IPS DF 6.9 (cell line): ENCODE data around the gene ERCC3.
A peak's percentile ranks its signal among the peaks of the same experiment; 100 is the strongest.

ENCODE experiments used
- DNase-seq: peaks from one replicate; pipeline ENCODE4 v3.0.0-alpha.2; 2013; ENCODE audit warnings: low read depth, low spot score
- H3K27ac ChIP-seq: one replicate; pipeline ENCODE4 v1.5.1; 2013; ENCODE audit warnings: low read length, control low read depth
- H3K27me3 ChIP-seq: 2 replicates; pipeline ENCODE4 v1.6.1; 2013; ENCODE audit warnings: mild to moderate bottlenecking, low read length; ENCODE audit not compliant: control insufficient read depth, insufficient read depth
- H3K36me3 ChIP-seq: 2 replicates; pipeline ENCODE4 v1.6.1; 2013; ENCODE audit warnings: low read length; ENCODE audit not compliant: control insufficient read depth, insufficient read depth
- H3K4me1 ChIP-seq: 2 replicates; pipeline ENCODE4 v1.6.1; 2013; ENCODE audit warnings: low read length; ENCODE audit not compliant: control insufficient read depth, insufficient read depth
- H3K4me3 ChIP-seq: 2 replicates; pipeline ENCODE4 v1.5.1; 2013; ENCODE audit warnings: mild to moderate bottlenecking, low read length
- H3K9me3 ChIP-seq: 2 replicates; pipeline ENCODE4 v1.6.1; 2013; ENCODE audit warnings: low read length, inconsistent platforms; ENCODE audit not compliant: control insufficient read depth, insufficient read depth
- WGBS: extraction: QIAGEN DNeasy Blood & Tissue Kit; methylation state at CpG from one replicate; pipeline ENCODE4 v1.1.7; 2013; ENCODE audit warnings: mixed read lengths, missing lambda C conversion rate; ENCODE audit not compliant: insufficient read length, insufficient coverage; 5-methylcytosine and 5-hydroxymethylcytosine counted together

ERCC3 gene

DNA sequence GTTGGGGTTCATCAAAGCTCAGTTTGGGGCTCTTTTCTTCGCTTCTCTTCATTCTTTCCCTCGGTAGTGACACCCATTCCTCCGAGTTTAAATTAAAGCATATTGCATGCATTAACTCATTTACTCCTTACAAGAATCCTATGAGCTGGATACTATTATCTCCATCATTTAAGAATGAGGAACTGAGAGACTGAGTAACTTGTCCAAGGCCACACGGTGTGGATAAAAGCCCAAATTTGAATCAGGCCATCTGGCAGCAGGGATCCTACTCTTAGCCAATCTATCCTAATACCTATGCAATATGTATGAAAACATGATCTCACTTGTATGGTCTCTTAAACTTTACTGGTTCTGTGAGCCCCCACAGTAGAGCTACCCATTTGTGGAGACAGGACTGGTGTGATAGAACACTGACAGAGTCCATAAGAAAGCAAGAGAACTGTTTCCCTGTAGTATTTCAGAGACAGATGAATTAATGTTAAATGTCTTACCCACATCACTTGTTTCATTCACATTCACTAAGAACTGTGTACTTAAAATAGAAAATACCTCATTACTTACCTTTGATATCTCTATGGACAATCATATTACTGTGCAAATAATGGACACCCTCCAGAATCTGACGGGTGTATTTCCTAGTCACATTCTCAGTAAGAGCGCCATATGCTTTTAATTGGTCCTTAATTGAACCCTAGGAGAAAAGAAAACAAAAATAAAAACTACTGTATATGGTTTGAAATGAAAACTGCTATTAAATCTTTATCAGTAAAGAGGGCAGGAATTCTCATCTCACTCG, 20.4 kb upstream of the ERCC3 start:
- Histone ChIP-seq H3K27me3 (no peaks in the 10 kb centered on the region), H3K4me1 (no peaks in the 10 kb centered on the region), H3K36me3 (no peaks in the 10 kb centered on the region; the same call in 1 of the 2 replicates), H3K9me3 (no peaks in the 10 kb centered on the region), H3K4me3 (no peak overlapping the region), H3K27ac (no peak overlapping the region)
- no peak for DNase-seq
- WGBS = no CpG with 5 or more reads among the region's 7 CpGs

DNA sequence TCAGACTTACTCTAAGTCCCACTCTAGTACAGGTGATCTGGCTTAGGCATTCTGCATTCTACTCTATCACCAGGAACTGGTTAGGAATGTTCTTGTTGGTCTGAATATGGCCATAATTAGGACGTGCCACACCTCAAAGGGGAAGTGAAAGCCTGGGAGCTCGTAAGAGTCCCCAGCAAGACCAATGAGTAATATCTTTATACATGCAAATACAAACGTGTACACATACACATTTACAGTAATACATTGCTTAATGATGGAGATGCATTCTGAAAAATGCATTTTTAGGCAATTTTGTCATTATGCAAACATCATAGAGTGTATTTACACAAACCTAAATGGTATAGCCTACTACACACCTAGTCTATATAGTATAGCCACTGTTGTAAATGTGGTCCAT, 19.5 kb upstream of the ERCC3 start:
- DNase-seq = no peak
- no peaks in the 10 kb centered on the region; the same call in 1 of the 2 replicates for H3K36me3 ChIP-seq
- no CpG with 5 or more reads among the region's 3 CpGs for WGBS
- H3K27me3 ChIP-seq = no peaks in the 10 kb centered on the region
- H3K9me3 ChIP-seq = no peaks in the 10 kb centered on the region
- H3K4me1 ChIP-seq = no peaks in the 10 kb centered on the region
- H3K27ac ChIP-seq = no peak overlapping the region
- no peak overlapping the region for H3K4me3 ChIP-seq

- Histone ChIP-seq H3K4me1 (no peaks in the 10 kb centered on the region), H3K27ac (no peak overlapping the region), H3K36me3 (peaks cover 2% of the 10 kb centered on the region; the same call in 1 of the 2 replicates), H3K4me3 (no peak overlapping the region), H3K27me3 (no peaks in the 10 kb centered on the region), H3K9me3 (no peaks in the 10 kb centered on the region)
- 100% methylated on average over 1 of the region's 3 CpGs for WGBS
- no peak for DNase-seq
Observed at GRCh38 chr2:127310980-127311379, 17.0 kb upstream of the ERCC3 start.

GRCh38 chr2:127309468-127309867, 15.5 kb upstream of the ERCC3 start:
- no CpG with 5 or more reads among the region's 4 CpGs for WGBS
- H3K27me3 ChIP-seq = no peaks in the 10 kb centered on the region
- H3K4me3 ChIP-seq = no peak overlapping the region
- no peaks in the 10 kb centered on the region for H3K9me3 ChIP-seq
- no peak for DNase-seq
- H3K36me3 ChIP-seq = peaks cover 2% of the 10 kb centered on the region; the same call in 1 of the 2 replicates
- H3K27ac ChIP-seq = no peak overlapping the region
- no peaks in the 10 kb centered on the region for H3K4me1 ChIP-seq

GRCh38 chr2:127308586-127309138, 14.7 kb upstream of the ERCC3 start:
- Histone ChIP-seq H3K27ac (no peak overlapping the region), H3K36me3 (peaks cover 2% of the 10 kb centered on the region; the same call in 1 of the 2 replicates), H3K27me3 (no peaks in the 10 kb centered on the region), H3K9me3 (no peaks in the 10 kb centered on the region), H3K4me1 (no peaks in the 10 kb centered on the region), H3K4me3 (no peak overlapping the region)
- DNase-seq = no peak
- no CpG with 5 or more reads among the region's 7 CpGs for WGBS

GRCh38 chr2:127305990-127306585, 12.1 kb upstream of the ERCC3 start:
- Histone ChIP-seq H3K27ac (no peak overlapping the region), H3K4me1 (no peaks in the 10 kb centered on the region), H3K4me3 (no peak overlapping the region), H3K27me3 (no peaks in the 10 kb centered on the region), H3K9me3 (no peaks in the 10 kb centered on the region), H3K36me3 (peaks cover 2% of the 10 kb centered on the region; the same call in 1 of the 2 replicates)
- no peak for DNase-seq
- WGBS = no CpG with 5 or more reads among the region's 4 CpGs

DNA sequence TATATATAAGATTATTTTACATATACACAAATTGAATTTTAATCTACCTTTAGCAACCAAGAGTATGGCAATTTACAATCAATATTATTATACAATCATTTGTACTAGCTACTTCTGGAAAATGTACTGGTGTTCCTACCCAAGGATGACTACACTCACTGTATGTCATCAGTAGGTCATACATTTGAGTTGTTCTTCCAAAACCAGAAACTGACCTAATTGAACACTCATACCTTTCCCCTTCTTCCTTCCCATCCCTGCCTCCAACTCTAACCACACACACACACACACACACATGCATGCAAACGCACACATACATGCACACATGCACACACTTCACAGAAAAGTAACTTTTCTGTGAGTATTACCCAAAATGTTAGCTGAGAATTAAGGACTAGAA, 8.2 kb upstream of the ERCC3 start:
- no peak overlapping the region for H3K4me3 ChIP-seq
- H3K4me1 ChIP-seq = no peaks in the 10 kb centered on the region
- H3K27ac ChIP-seq = no peak overlapping the region
- H3K9me3 ChIP-seq = no peaks in the 10 kb centered on the region
- DNase-seq = no peak
- WGBS = no CpG with 5 or more reads among the region's 1 CpG
- no peaks in the 10 kb centered on the region for H3K27me3 ChIP-seq
- H3K36me3 ChIP-seq = peaks cover 2% of the 10 kb centered on the region; the same call in 1 of the 2 replicates

- WGBS = no CpG with 5 or more reads among the region's 13 CpGs
- H3K27ac ChIP-seq = no peak overlapping the region
- no peaks in the 10 kb centered on the region for H3K27me3 ChIP-seq
- no peaks in the 10 kb centered on the region; the same call in 1 of the 2 replicates for H3K4me1 ChIP-seq
- H3K4me3 ChIP-seq = peak overlapping the region; percentile 81
- H3K36me3 ChIP-seq = peaks cover 24% of the 10 kb centered on the region; the same call in 1 of the 2 replicates
- no peak for DNase-seq
- H3K9me3 ChIP-seq = no peaks in the 10 kb centered on the region
Observed at GRCh38 chr2:127293386-127293747, 577 bp downstream of the ERCC3 start.

- no peaks in the 10 kb centered on the region; the same call in 1 of the 2 replicates for H3K4me1 ChIP-seq
Observed at GRCh38 chr2:127288274-127288673, 5.7 kb downstream of the ERCC3 start.

GRCh38 chr2:127283275-127283674, 10.7 kb downstream of the ERCC3 start:
- H3K4me3 ChIP-seq = no peak overlapping the region
- H3K4me1 ChIP-seq = no peaks in the 10 kb centered on the region; the same call in 1 of the 2 replicates
- H3K27me3 ChIP-seq = no peaks in the 10 kb centered on the region
- no peak for DNase-seq
- H3K36me3 ChIP-seq = peaks cover 44% of the 10 kb centered on the region
- H3K27ac ChIP-seq = no peak overlapping the region
- H3K9me3 ChIP-seq = no peaks in the 10 kb centered on the region
- no CpG with 5 or more reads among the region's 2 CpGs for WGBS

More at GRCh38 chr2:127288274-127288673, 5.7 kb downstream of the ERCC3 start:
- H3K4me3 ChIP-seq = no peak overlapping the region
- no peak for DNase-seq
- no peaks in the 10 kb centered on the region for H3K9me3 ChIP-seq
- no peaks in the 10 kb centered on the region for H3K27me3 ChIP-seq
- no peak overlapping the region for H3K27ac ChIP-seq
- peaks cover 52% of the 10 kb centered on the region for H3K36me3 ChIP-seq
- WGBS = no CpG with 5 or more reads among the region's 3 CpGs
